Right forelimb (tissue), 1 donor: ENCODE results near the gene INTS1.

Experiments
- DNase-seq: peaks from one replicate; pipeline ENCODE4 v3.0.0-alpha.2; 2018

Gene INTS1

DNA sequence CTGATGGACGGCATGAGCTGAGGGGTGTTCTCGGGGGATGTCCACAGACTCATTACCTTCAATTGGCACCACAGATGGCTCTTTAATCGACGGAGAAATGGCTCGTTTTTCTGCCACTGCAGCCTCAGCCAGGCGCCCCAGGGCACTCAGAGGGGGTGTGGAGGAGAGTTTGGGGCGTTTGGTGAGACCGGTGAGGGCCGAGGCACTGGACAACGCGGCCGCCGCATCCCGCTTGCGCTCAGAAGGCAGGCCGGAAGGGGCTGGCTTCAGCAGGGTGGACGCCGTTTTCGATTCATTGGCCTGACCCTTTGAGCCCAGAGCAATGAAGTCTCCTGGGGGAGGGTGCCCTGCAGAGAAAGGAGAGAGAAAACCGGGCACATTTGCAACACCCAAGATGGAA lies 1.3 kb downstream of the INTS1 start:
- DNase-seq = no peak

DNA sequence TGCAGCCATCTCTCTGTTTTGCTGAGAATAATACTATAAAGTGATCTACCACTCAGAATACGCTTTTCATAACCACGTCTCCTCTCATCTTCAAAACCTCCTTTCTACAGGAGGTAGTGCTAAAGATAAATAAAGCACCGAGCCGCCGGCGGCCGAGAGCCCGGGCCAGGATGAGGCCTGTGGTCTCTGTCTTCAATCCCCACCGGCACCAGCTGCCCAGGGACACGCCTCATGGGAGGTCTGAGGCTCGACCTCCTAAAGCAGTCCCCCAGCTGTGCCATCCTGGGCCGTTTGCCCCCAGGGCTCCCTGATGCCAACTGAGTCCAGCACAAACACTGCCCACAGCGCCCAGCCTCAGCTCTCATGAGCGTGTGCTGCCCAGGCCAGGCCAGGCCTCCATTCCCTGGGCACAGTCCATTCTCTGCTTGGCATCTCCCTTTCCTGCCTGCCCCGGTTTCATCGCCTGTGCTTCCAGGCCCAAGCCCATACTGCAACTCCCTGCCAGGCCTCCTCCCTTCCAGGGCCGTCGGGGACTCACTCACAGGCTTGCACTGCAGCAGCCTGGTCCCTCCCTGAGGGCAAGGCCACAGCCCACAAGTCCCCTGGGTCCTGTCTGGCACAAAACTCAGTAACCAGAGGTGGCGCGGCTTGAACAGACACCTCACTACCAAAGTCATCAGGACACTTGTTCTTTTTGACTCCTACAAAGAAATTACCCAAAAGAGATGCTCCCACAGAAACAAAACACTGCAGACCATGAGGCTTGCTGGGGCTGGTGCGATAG lies 2.5 kb downstream of the INTS1 start:
- DNase-seq = no peak

DNA sequence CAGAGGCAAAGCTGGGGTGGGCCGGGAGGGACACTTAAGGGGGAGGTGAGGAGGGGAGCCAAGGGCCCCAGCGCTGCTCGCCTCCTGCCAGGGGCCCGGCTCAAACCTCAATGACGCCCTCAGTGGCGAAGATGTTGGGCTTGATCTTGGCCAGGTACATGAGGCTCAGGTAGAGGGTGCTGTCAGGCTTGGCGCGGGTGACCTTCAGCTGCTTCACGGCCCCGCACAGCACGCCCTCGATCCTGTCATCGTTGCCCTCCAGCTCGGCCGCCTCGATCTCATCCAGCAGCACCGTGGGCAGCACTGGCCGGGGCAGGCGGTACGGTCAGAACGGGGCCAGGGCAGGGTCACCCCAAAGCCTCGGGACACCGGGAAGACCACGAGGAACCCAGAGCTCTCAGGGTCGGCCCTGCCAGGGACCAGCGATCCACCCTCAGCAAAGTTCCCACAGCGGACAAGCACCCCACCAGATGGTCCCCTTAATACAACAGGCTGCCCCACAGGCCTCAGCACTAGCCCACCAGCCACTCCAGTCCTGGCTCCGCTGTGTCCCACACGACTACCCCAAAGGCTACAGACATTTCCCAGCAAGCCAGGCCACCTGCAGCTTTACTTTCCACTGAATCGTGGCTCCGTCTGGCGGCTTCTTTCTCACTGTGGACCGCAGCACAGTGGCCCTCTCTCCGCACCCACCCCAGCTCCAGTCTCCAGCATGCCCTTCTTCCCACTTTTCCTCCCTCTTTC lies 4.0 kb downstream of the INTS1 start:
- no peak for DNase-seq

DNA sequence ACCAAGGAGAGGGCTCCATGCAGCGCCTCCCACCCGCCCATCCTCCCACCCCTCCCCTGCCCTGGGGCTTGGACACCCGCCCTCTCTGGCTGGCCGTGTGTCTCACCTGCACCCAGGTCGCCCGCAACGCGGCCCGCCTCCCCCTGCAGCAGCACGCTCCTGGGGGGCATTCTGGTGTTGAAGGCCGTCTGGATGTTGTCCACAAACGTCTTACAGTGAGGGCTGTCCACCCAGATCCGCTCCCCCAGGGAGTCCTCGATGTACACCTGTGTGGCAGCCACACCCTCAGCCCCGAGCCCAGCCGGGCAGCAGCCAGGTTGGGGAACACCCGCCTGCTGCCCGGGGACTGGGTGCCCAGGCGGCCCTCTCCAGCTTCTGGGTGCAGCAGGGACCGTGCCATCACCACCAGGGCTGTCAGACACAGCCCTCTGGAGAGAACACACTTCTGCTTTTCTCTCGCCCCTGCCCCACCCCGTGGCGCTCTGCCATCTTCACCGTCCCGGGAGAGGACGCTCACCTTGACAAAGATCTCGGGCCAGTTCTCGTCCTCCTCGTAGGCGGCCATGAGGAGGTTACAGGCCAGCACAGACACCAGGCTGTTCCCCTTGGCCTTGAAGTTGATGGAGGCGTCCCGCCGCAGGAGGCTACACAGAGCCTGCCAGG lies 4.7 kb downstream of the INTS1 start:
- DNase-seq = no peak

DNA sequence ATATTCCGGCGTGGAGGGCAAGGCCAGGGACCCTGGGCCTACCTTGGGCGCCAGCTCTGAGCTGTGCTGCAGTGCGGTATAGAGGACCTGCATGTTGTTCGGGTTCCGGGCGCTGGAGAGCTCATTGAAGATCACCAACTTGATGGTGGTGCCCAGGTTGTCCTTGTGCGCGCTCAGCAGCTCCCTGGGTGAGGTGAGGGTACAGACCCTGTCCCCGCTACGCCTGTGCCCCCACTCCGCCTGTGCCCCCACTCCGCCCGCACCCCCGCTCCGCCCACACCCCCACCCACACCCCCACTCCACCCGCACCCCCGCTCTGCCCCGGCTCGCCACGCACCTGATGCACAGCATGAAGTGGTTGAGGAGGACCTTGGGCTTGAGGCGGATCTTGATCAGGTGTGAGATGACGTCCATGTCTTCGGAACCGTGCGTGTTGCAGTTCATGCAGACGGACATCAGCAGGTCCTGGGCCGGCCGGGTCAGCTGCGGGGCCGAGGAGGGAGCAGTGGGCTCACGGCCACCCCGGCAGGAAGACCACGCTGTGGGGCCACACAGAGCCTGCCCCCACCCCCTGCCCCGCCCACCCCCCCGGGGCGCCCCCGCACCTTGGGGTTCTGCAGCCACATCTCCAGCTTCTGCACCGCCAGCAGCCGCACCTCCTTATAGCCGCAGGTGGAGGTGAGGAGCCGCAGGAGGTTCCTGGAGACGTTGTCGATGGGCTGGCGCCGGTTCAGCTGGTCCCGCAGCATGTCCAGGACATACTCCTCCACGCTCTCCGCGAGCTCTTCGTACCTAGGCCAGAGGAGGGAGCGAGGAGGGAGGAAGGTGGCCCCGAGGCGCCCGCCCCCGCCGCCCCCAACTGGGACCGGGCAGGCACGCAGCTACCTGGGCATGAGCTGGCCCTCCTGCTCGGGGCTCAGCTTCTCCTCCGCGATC lies 5.6 kb downstream of the INTS1 start:
- no peak for DNase-seq

DNA sequence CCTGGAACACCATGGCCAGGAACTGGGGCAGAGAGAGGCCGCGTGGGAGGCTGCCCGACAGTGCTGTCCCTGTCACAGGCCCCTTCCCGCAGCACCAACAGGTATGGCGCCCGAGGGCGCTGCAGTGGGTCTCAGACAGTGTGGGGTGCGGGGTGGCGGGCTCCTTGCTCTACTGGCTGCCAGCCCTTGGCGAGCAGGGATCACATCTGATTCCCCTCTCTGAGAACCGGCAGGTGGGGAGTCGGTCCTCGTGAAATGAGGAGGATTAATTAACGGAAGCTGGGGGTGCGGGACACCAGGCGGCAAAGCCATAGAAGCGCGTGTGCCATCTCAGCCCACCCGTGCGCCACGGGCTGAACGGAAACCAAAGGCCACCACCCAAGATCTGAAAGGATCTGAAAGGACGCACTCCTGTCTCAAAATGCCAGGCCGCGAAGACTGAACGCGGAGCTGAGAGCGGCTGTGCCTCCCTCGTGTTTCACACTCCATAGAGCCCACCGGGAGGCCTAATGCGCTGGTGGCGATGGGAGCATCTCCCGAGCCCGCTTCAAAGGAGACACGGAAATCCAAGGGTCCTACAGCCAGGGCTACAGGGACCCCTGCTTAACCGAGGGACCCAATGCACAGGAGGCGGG lies 6.8 kb downstream of the INTS1 start:
- no peak for DNase-seq

DNA sequence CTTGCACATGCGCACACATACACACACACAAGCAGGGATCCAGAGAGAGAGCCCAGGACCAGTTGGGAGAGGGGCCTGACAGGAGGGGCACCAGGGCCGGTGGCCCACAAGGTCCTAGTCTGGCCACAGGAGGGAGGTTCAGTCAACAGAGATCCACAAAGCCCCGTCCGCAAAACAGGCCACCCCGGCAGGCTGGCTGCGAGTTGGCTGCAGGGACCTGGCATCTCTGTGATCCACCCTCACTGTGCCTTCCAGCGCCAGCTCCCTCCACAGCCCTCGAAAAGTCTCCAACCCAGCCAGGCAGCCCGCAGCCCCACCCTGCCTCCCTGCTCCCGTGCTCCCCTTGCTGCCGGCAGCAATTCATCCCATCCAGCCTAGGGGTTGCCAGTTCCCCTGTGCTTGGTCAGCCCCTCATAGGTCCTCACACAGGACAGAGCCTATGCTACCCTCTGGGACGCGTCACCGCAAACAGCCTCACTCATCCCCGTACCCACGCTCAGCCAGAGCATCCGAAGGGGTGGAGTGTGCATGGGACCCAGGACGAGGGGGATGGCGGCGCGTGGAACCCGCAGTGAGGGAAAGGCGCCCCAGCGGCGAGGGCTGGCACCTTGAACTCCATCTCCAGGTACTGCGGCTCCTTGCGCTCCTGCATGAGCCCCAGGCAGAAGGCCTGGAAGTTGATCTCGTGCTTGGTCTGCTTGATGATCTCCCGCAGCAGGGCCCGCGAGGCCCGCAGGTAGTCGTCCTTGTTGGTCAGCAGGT lies 7.5 kb downstream of the INTS1 start:
- no peak for DNase-seq

DNA sequence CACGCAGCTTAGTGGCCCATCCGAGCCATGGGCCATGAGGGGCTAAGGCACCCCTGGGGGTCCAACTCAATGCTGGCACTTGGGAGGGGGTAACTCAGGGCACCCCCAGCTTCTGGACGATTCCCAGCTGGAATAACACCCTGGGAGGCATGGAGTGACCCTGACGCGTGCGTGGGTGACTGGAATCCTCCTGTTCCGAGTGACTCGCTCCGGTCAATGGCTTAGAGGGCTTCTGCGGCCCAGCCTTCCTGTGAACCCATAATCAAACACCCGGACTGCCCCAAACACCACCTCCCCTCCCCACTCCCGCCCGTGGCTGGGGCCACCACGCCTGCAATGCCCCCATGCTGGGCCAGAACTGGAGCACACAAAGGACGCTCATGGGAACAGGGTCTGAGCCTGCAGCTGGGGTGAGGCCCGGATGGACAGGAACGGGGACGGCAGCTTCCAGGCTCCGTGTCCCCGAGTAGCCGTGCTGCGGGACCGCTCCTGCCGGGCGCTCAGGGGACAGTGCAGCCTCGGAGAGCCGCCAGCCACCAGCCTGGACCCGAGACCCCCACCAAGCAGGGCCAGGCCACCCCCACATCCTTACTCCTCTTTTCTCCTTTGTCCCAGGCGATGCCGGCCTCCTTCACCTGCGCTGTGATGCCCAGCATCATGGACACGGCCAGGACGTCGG lies 8.5 kb downstream of the INTS1 start:
- no peak for DNase-seq

DNA sequence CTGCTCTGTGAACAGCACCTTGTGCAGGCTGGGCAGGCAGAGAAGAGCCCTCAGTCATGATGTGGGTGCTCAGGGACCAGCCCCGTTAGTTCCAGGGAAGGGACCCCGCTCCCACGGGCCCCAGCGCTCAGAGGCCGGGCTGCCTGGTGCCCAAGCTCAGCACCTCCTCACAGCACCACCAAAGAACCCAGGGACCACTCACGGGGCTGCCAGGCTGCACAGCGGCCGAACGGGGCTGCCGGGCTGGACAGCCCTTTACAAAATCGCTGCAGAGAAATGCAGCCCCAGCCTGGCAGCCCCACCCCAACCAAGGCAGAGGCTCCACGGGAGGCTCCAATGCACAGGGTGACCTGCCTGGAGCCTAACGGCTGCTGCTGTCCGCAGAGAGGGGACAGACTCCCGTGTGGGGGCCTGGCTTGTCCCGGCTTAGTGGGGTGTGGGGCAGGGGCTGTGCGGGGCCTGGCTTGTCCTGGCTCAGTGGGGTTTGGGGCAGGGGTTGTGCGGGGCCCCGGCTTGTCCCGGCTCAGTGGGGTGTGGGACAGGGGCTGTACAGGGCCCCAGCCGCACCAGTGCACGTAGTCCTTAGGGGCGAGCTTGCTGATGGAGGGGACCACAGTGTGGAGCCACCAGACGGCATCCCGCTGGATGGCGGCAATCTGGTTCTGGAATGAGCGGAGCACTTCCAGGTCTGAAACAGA lies 9.2 kb downstream of the INTS1 start:
- DNase-seq = no peak

DNA sequence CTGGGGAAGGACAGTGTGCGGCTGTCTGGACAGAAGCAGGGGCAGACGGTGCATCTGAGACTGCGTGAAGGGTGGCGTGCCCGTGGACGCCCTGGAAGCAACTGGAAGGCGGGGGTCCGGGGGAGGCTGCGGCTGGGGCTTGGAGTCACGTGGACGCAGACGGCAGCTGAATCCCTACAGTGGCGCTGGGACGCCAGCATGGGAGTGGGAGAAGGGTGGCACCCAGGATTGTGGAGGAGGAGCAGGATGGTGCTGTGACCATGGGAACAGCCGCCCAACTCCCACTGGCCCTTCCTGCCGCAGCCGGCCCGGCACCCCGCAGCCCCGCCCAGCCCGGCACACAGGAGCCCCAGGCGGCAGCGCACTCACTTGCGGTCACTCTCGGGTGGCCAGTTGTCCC lies 9.7 kb downstream of the INTS1 start:
- no peak for DNase-seq

DNA sequence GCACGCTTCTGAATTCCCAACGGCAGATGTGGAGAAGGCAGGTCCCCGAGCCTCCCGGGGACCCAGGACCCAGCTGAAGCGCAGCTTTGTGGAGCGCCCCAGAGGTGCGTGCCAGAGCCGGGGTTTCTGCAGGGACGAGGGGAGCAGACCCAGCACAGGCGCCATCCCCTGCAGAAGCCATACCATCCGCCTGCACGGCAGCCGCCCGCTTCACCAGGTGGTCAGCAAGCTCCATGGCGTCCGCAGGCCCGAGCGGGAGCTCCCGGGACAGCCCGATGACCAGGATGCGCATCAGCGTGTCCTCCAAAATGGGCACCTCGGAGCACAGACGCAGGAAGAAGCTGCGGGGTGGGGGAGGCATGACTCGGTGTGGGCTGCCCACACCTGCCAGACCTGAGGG lies 10.6 kb downstream of the INTS1 start:
- no peak for DNase-seq

DNA sequence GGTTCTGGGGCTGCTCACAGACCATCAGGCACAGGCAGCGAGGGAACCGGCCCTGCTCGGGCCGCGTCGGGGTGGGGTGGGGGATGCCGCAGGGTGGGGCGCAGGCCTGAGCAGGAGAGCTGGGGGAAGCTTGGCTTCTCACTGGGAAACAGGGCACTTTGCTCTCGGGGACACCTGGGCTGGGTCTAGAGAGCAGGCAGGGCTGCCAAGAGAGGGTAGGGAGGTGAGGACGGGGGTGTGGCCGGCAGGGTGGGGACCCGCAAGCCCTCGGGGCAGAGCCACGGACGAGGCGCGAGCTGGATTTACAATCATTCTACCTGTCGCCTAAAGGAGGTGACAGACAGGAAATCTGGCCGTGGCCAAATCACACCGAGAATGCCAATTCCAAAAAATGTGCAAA lies 11.1 kb downstream of the INTS1 start:
- no peak for DNase-seq

DNA sequence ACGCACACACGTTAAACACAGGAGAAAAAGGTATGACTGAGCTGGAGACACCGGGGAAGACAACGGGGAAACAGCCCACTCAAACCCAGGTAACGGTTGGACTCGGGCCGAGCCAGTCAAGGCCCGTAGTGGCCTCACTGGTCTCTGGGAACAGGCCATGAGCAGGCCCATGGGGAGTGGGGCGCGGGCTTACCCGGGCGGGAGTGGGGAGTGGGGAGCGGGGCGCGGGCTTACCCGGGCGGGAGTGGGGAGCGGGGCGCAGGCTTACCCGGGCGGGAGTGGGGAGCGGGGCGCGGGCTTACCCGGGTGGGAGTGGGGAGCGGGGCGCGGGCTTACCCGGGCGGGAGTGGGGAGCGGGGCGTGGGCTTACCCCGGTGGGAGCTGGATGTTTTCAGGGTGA lies 11.5 kb downstream of the INTS1 start:
- no peak for DNase-seq

DNA sequence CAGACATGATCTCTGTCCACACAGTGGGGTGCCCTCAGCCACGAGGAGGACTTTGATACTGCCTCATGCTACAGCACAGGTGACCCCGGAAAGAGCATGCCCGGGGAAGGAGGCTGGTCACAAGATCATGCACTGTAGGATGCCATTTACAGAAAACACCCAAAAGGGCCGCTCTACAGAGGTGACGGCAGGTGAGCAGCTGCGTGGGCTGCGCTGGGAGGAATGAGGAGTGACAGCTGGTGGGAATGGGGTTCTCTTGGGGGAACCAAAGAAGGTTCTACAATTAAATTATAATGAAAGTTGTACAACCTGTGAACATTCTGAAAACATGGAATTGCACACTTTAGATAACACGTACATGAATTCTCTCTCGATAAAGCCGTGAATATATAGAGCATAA lies 12.0 kb downstream of the INTS1 start:
- DNase-seq = no peak

DNA sequence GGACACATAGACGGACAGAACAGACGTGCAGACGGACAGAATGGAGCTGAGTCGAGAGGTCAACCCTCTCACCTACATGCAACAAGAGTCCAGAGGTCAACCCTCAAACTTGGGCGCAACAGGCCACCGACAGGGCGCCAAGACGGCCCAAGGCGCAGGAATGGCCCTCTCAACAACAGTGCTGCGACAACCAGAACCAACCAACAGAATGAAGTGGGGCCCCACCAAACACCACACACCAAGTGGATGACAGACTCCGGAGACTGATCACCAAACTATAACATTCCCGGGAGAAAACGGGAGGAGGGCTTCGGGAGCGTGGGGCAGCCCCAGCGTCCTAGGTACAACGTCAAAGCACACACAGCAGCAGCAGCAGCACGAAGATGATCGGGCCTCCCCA lies 13.4 kb downstream of the INTS1 start:
- no peak for DNase-seq

DNA sequence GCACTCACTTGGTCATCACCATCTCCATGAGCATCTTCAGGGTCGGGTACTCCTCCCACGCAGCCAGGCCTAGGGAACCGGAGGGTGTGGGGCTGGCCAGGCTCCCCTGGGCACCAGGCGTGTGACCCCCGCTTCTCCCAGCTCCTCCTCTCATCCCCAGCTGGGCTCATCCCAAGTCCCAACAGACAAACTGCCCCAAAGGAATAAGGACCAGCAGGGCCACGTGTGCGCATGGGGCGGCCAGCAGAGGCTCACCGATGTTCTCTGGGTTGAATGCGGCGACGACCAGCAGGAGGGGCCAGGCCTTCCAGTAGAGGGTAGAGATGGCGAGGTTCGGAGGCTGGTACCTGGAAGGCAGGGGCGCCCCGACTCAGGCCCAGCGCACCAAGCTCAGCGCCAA lies 14.9 kb downstream of the INTS1 start:
- DNase-seq = no peak

DNA sequence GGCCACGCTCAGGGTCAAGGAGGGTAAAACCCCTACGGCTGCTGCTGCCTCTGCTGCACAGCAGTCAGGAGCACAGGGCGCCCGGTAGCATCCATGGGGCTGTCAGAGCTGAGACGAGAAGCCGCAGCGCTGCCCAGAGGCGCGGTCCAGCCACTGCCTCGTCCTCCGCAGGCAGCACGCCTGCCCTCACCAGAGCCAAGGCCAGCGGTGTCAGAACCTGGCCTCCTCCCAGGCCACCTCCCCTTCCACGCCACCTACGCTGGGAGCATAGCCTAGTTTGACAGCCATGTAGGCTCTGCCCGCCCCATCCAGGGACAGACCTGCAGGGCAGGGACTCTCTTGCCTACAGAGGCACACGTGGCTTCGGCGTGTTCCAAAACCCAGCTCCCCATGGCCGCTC lies 16.2 kb downstream of the INTS1 start:
- DNase-seq = no peak

DNA sequence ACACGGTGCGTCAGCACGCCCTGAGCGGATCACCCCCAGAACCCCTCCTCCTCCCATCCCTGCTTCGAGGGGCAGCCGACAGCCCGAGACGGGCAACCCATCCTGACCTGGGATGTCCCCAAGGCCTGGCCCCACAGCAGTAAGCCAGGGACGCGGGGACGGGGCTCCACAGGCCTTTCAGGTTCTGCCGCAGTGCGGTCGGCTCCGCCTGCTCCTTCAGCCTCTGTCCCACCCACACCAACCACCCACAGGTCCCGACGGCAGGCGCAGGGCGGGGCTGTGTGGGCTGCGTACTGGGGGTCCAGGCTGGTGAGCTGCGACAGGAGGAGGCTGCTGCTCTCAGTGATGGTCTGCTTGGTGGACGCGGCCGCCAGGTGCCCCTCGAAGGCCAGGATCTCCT lies 16.7 kb downstream of the INTS1 start:
- DNase-seq = no peak

DNA sequence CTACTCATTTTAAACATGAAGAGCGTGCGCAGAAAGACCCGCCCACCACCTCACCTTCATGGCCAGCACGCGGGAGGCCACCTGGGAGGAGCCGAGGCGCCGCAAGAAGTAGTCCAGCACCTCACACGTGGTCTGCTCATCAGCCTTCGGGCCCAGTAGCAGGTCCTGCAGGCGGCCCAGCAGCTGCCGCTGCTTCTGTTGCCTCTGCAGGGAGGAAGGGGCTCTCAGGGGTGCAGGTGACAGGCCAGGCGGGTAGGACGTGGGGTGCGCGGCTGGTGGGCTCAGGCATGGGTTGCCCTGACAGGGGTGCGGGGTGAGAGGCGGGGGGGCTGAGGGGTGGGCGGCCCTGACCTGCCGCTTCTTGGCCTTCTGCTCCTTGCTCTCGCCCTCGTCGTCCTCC lies 17.6 kb downstream of the INTS1 start:
- DNase-seq = no peak

DNA sequence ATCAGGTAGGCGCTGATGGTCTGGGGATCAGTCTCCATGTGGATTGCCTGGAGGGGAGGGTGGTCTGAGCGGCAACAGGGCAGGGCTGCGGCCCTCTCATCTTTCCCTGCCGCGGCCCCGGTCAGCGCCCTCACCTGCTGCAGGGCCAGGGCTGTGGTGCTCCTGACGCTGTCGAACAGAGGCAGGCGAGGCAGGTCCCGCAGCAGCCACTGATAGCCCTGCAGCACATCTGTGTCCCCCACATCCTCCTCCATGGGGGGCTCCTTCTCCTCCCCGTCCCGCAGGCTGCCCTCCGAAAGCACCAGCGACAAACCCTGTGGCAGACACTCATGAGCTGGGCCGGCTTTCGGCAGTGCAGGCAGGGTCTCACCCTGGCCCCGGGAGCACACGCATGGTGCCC lies 19.0 kb downstream of the INTS1 start:
- DNase-seq = no peak
